Type B pancreatic cell (in vitro differentiated cells): Measurements from ENCODE around the gene FOXN3. TPM values are rescaled to one million over a fixed set of nuclear protein-coding genes. Genes with fewer than 3 reads are reported as not detected.
A peak's percentile ranks its signal among the peaks of the same experiment; 100 is the strongest.

Experiments used
- DNase-seq: peaks from one replicate; pipeline ENCODE4 v3.0.0; 2021; ENCODE audit warnings: mixed read lengths; ENCODE audit not compliant: unreplicated experiment; ENCODE audit errors: extremely low spot score
- H3K27ac Mint-ChIP-seq: 2 replicates; pipeline ENCODE4 v1.8.0; 2021; ENCODE audit warnings: mild to moderate bottlenecking, mixed read lengths
- H3K27me3 Mint-ChIP-seq: 2 replicates; pipeline ENCODE4 v1.8.0; 2021; ENCODE audit warnings: mixed read lengths
- H3K36me3 Mint-ChIP-seq: 2 replicates; pipeline ENCODE4 v1.8.0; 2021; ENCODE audit warnings: mixed read lengths
- H3K4me1 Mint-ChIP-seq: one replicate; pipeline ENCODE4 v1.8.0; 2021; ENCODE audit warnings: mixed read lengths; ENCODE audit not compliant: unreplicated experiment
- H3K4me3 Mint-ChIP-seq: 2 replicates; pipeline ENCODE4 v1.8.0; 2021; ENCODE audit warnings: mild to moderate bottlenecking, mixed read lengths
- H3K9me3 Mint-ChIP-seq: 2 replicates; pipeline ENCODE4 v1.8.0; 2021; ENCODE audit warnings: mixed read lengths
- CTCF ChIP-seq: fragments of 200-600 bp; sonication (generic); conservative IDR thresholded peaks from 2 replicates; pipeline ENCODE4 v1.5.0; 2021; ENCODE audit warnings: antibody characterized with exemption, mild to moderate bottlenecking
- total RNA-seq: library from RNA; stranded (reverse); gene quantifications from 2 replicates; pipeline ENCODE4 v1.2.1, GENCODE V29; 2021; ENCODE audit warnings: low replicate concordance

Gene FOXN3
- total RNA-seq, 1 donor from 2014 or later: 73.5 TPM

- Mint-ChIP-seq H3K9me3 (no peaks in the 10 kb centered on the region), H3K27me3 (no peaks in the 10 kb centered on the region), H3K27ac (no peak overlapping the region), H3K36me3 (peaks cover 29% of the 10 kb centered on the region), H3K4me1 (peaks cover 40% of the 10 kb centered on the region), H3K4me3 (no peak overlapping the region)
- DNase-seq: no peak
- TF ChIP-seq CTCF: no peak
Measured at GRCh38 chr14:89276424-89276975, 140.5 kb downstream of the FOXN3 start.

GRCh38 chr14:89270439-89271227 lies 146.4 kb downstream of the FOXN3 start:
- Mint-ChIP-seq H3K4me3 (no peak overlapping the region), H3K4me1 (peaks cover 41% of the 10 kb centered on the region), H3K36me3 (peaks cover 15% of the 10 kb centered on the region), H3K27ac (peak overlapping the region; percentile 12), H3K9me3 (no peaks in the 10 kb centered on the region), H3K27me3 (no peaks in the 10 kb centered on the region)
- no peak for TF ChIP-seq CTCF
- no peak for DNase-seq

- Mint-ChIP-seq H3K36me3 (peaks cover 10% of the 10 kb centered on the region), H3K4me3 (no peak overlapping the region), H3K9me3 (no peaks in the 10 kb centered on the region), H3K4me1 (peaks cover 44% of the 10 kb centered on the region), H3K27ac (no peak overlapping the region), H3K27me3 (no peaks in the 10 kb centered on the region)
- TF ChIP-seq CTCF: no peak
- DNase-seq: no peak
Measured at GRCh38 chr14:89269404-89269803, 147.6 kb downstream of the FOXN3 start.

- TF ChIP-seq CTCF: no peak
Measured at GRCh38 chr14:89268514-89268913, 148.5 kb downstream of the FOXN3 start.

GRCh38 chr14:89267656-89268055 lies 149.4 kb downstream of the FOXN3 start:
- H3K4me1 Mint-ChIP-seq: peaks cover 30% of the 10 kb centered on the region
- no peak overlapping the region for H3K27ac Mint-ChIP-seq
- H3K9me3 Mint-ChIP-seq: no peaks in the 10 kb centered on the region

More at GRCh38 chr14:89268514-89268913, 148.5 kb downstream of the FOXN3 start:
- no peak for DNase-seq
- Mint-ChIP-seq H3K4me3 (no peak overlapping the region), H3K27ac (no peak overlapping the region), H3K9me3 (no peaks in the 10 kb centered on the region), H3K27me3 (no peaks in the 10 kb centered on the region), H3K36me3 (peaks cover 10% of the 10 kb centered on the region), H3K4me1 (peaks cover 37% of the 10 kb centered on the region)

More at GRCh38 chr14:89267656-89268055, 149.4 kb downstream of the FOXN3 start:
- no peak for DNase-seq
- H3K4me3 Mint-ChIP-seq: no peak overlapping the region
- no peaks in the 10 kb centered on the region for H3K27me3 Mint-ChIP-seq
- H3K36me3 Mint-ChIP-seq: peaks cover 10% of the 10 kb centered on the region
- no peak for TF ChIP-seq CTCF
